Adrenal gland (tissue), 5 donors: Measurements from ENCODE around the gene CREBL2.

ENCODE experiments used
- CTCF ChIP-seq, 6 experiments: fragments of 450-650 bp in 4 of 6; fragments of 200-600 bp in 2 of 6; sonication (generic) in 1 of 6; IDR thresholded peaks; 1 replicate in 5 of 6; 2 replicates in 1 of 6; pipeline versions ENCODE4 v1.5.1 to v1.8.0; 2016 to 2021; ENCODE audit warnings: antibody characterized with exemption in 6 of 6, mild to moderate bottlenecking in 2 of 6, moderate library complexity in 1 of 6
- POLR2A ChIP-seq, 2 donors: fragments of 450-650 bp; IDR thresholded peaks; one replicate each; pipeline ENCODE4 v1.6.1; 2017; ENCODE audit warnings: antibody characterized with exemption in 2 of 2, mild to moderate bottlenecking in 2 of 2, moderate library complexity in 1 of 2
- donor health status: DM: no; HTN: no; CAD: no.

DNA sequence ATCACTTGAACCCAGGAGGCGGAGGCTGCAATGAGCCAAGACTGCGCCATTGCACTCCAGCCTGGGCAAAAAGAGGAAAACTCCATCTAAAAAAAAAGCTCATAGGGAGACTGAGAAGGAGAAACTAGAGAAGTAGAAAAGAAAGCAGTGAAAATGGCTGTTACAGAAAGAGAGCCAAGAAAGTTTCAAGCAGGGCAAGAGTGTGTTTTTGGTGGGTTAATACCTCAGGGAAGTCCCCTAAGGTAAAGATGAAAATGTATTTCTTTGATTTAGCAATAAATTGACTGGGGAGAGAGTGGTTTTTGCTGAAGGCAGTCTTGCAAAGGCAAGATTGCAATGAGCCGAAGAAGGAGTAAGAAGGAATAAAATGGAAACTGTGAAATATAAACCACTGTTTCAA lies 39.0 kb upstream of the CREBL2 start:
- TF ChIP-seq CTCF (IDR thresholded peaks at IDR 0.05): no peak
- no peak for TF ChIP-seq POLR2A (IDR thresholded peaks at IDR 0.05)
